Immature natural killer cell (primary cell): ENCODE measurements around the gene VSTM2L. TPM values are rescaled to one million over a fixed set of nuclear protein-coding genes. Genes with fewer than 3 reads are reported as not detected.

Experiments
- DNase-seq, 3 donors: peaks; one replicate each; pipeline ENCODE4 v3.0.0; 2022; ENCODE audit warnings: mixed read lengths in 1 of 3
- H3K27ac Mint-ChIP-seq, 6 donors: one replicate each; pipeline ENCODE4 v1.8.0; 2020; ENCODE audit warnings: mixed read lengths in 6 of 6, mild to moderate bottlenecking in 5 of 6, inconsistent platforms in 4 of 6, moderate library complexity in 3 of 6
- H3K27me3 Mint-ChIP-seq, 3 donors: one replicate each; pipeline ENCODE4 v1.8.0; 2020 to 2021; ENCODE audit warnings: low read depth in 3 of 3, mild to moderate bottlenecking in 3 of 3, mixed read lengths in 3 of 3, moderate library complexity in 3 of 3, inconsistent platforms in 1 of 3
- H3K36me3 Mint-ChIP-seq, 3 donors: one replicate each; pipeline ENCODE4 v1.8.0; 2020; ENCODE audit warnings: mixed read lengths in 3 of 3, inconsistent platforms in 2 of 3, mild to moderate bottlenecking in 2 of 3
- H3K4me1 Mint-ChIP-seq, 2 donors: one replicate each; pipeline ENCODE4 v1.8.0; 2020; ENCODE audit warnings: inconsistent platforms in 2 of 2, mild to moderate bottlenecking in 2 of 2, mixed read lengths in 2 of 2, moderate library complexity in 1 of 2
- H3K4me3 Mint-ChIP-seq, 5 donors: one replicate each; pipeline ENCODE4 v1.8.0; 2020; ENCODE audit warnings: mild to moderate bottlenecking in 5 of 5, mixed read lengths in 5 of 5, inconsistent platforms in 3 of 5, moderate library complexity in 3 of 5
- H3K9me3 Mint-ChIP-seq, 6 donors: one replicate each; pipeline ENCODE4 v1.8.0; 2020; ENCODE audit warnings: mild to moderate bottlenecking in 6 of 6, mixed read lengths in 6 of 6, inconsistent platforms in 4 of 6, moderate library complexity in 3 of 6
- polyA plus RNA-seq, 3 donors: library from polyadenylated mRNA; unstranded; fragments of 300-500 nt; fragmentation: Illumina TruSeq; gene quantifications; one replicate each; pipeline ENCODE4 v1.2.3, GENCODE V29; 2021

Gene VSTM2L
- polyA plus RNA-seq, 3 donors from 2014 or later = not detected

GRCh38 chr20:37971561-37972127, 68.7 kb downstream of the VSTM2L start:
- H3K36me3 Mint-ChIP-seq = peaks cover 8 to 31% (median 26%) of the 10 kb centered on the region in 3 donors
- peak overlapping the region in 1 of 6 donors; percentile 17 for H3K27ac Mint-ChIP-seq
- H3K27me3 Mint-ChIP-seq = peaks cover 0 to 5% (median 5%) of the 10 kb centered on the region in 3 donors
- DNase-seq = no peak
- no peak overlapping the region for H3K4me3 Mint-ChIP-seq
- peaks cover 3 to 21% (median 13%) of the 10 kb centered on the region in 6 donors for H3K9me3 Mint-ChIP-seq
- H3K4me1 Mint-ChIP-seq = peaks cover 0 to 2% of the 10 kb centered on the region in 2 donors

- peaks cover 0 to 5% (median 2%) of the 10 kb centered on the region in 3 donors for H3K27me3 Mint-ChIP-seq
These were observed 69.5 kb downstream of the VSTM2L start for GRCh38 chr20:37972256-37973058.

GRCh38 chr20:37973059-37973910, 70.4 kb downstream of the VSTM2L start:
- peaks cover 1 to 5% (median 3%) of the 10 kb centered on the region in 3 donors for H3K27me3 Mint-ChIP-seq
- H3K27ac Mint-ChIP-seq = no peak overlapping the region
- DNase-seq = no peak
- peaks cover 8 to 27% (median 20%) of the 10 kb centered on the region in 3 donors for H3K36me3 Mint-ChIP-seq
- peaks cover 0 to 7% (median 5%) of the 10 kb centered on the region in 6 donors for H3K9me3 Mint-ChIP-seq
- H3K4me1 Mint-ChIP-seq = peaks cover 6 to 7% of the 10 kb centered on the region in 2 donors
- H3K4me3 Mint-ChIP-seq = no peak overlapping the region

More at GRCh38 chr20:37972256-37973058, 69.5 kb downstream of the VSTM2L start:
- Mint-ChIP-seq H3K36me3 (peaks cover 8 to 31% (median 26%) of the 10 kb centered on the region in 3 donors), H3K4me1 (peaks cover under 1 to 5% of the 10 kb centered on the region in 2 donors), H3K9me3 (peaks cover 0 to 15% (median 11%) of the 10 kb centered on the region in 6 donors), H3K4me3 (no peak overlapping the region), H3K27ac (no peak overlapping the region)
- DNase-seq = no peak

- DNase-seq = no peak
- no peak overlapping the region for H3K4me3 Mint-ChIP-seq
- peaks cover 6 to 25% (median 22%) of the 10 kb centered on the region in 3 donors for H3K36me3 Mint-ChIP-seq
- peaks cover 6 to 7% of the 10 kb centered on the region in 2 donors for H3K4me1 Mint-ChIP-seq
- H3K9me3 Mint-ChIP-seq = no peaks in the 10 kb centered on the region
- H3K27me3 Mint-ChIP-seq = peaks cover 1 to 4% (median 3%) of the 10 kb centered on the region in 3 donors
- peak overlapping the region in 1 of 6 donors; percentile 36 for H3K27ac Mint-ChIP-seq
These were observed 74.0 kb downstream of the VSTM2L start for GRCh38 chr20:37976887-37977286.

- Mint-ChIP-seq H3K27me3 (peaks cover 1 to 3% (median 2%) of the 10 kb centered on the region in 3 donors), H3K4me1 (peaks cover 6 to 7% of the 10 kb centered on the region in 2 donors), H3K4me3 (no peak overlapping the region), H3K27ac (peak overlapping the region in 1 of 6 donors; percentile 12), H3K36me3 (peaks cover 7 to 27% (median 21%) of the 10 kb centered on the region in 3 donors), H3K9me3 (no peaks in the 10 kb centered on the region)
- DNase-seq = no peak
These were observed 74.4 kb downstream of the VSTM2L start for GRCh38 chr20:37977338-37977737.

- Mint-ChIP-seq H3K9me3 (no peaks in the 10 kb centered on the region), H3K27ac (peak overlapping the region in 2 of 6 donors; percentile 12 to 15), H3K4me1 (peaks cover 6 to 7% of the 10 kb centered on the region in 2 donors), H3K27me3 (peaks cover 1 to 5% (median 2%) of the 10 kb centered on the region in 3 donors), H3K36me3 (peaks cover 12 to 31% (median 26%) of the 10 kb centered on the region in 3 donors), H3K4me3 (no peak overlapping the region)
- DNase-seq = no peak
These were observed 74.9 kb downstream of the VSTM2L start for GRCh38 chr20:37977786-37978185.

GRCh38 chr20:37979021-37979985, 76.4 kb downstream of the VSTM2L start:
- Mint-ChIP-seq H3K27me3 (peaks cover 1 to 5% (median 2%) of the 10 kb centered on the region in 3 donors), H3K4me3 (no peak overlapping the region), H3K9me3 (no peaks in the 10 kb centered on the region), H3K4me1 (peaks cover 6 to 7% of the 10 kb centered on the region in 2 donors), H3K27ac (no peak overlapping the region), H3K36me3 (peaks cover 15 to 34% (median 27%) of the 10 kb centered on the region in 3 donors)
- no peak for DNase-seq

GRCh38 chr20:37980383-37980782, 77.5 kb downstream of the VSTM2L start:
- Mint-ChIP-seq H3K27ac (no peak overlapping the region), H3K27me3 (peaks cover 1 to 5% (median 2%) of the 10 kb centered on the region in 3 donors), H3K36me3 (peaks cover 22 to 34% (median 33%) of the 10 kb centered on the region in 3 donors), H3K9me3 (no peaks in the 10 kb centered on the region), H3K4me3 (no peak overlapping the region), H3K4me1 (peaks cover 6 to 7% of the 10 kb centered on the region in 2 donors)
- DNase-seq = no peak

- no peak for DNase-seq
- H3K27ac Mint-ChIP-seq = no peak overlapping the region
- H3K27me3 Mint-ChIP-seq = peaks cover 1 to 5% (median 2%) of the 10 kb centered on the region in 3 donors
- H3K4me1 Mint-ChIP-seq = peaks cover 6 to 7% of the 10 kb centered on the region in 2 donors
- no peaks in the 10 kb centered on the region for H3K9me3 Mint-ChIP-seq
- H3K36me3 Mint-ChIP-seq = peaks cover 22 to 33% (median 32%) of the 10 kb centered on the region in 3 donors
- H3K4me3 Mint-ChIP-seq = no peak overlapping the region
These were observed 77.9 kb downstream of the VSTM2L start for GRCh38 chr20:37980876-37981275.

GRCh38 chr20:37981568-37981967, 78.6 kb downstream of the VSTM2L start:
- Mint-ChIP-seq H3K36me3 (peaks cover 22 to 31% (median 28%) of the 10 kb centered on the region in 3 donors), H3K27me3 (peaks cover 1 to 5% (median 2%) of the 10 kb centered on the region in 3 donors), H3K27ac (no peak overlapping the region), H3K9me3 (no peaks in the 10 kb centered on the region), H3K4me3 (no peak overlapping the region), H3K4me1 (peaks cover 5 to 6% of the 10 kb centered on the region in 2 donors)
- no peak for DNase-seq

- Mint-ChIP-seq H3K4me3 (no peak overlapping the region), H3K27ac (peak overlapping the region in 1 of 6 donors; percentile 12), H3K9me3 (no peaks in the 10 kb centered on the region), H3K27me3 (peaks cover 0 to 3% (median 2%) of the 10 kb centered on the region in 3 donors), H3K36me3 (peaks cover 22 to 43% (median 33%) of the 10 kb centered on the region in 3 donors), H3K4me1 (no peaks in the 10 kb centered on the region)
- no peak for DNase-seq
These were observed 80.4 kb downstream of the VSTM2L start for GRCh38 chr20:37983286-37983685.

GRCh38 chr20:37984018-37984785, 81.3 kb downstream of the VSTM2L start:
- peak overlapping the region in 4 of 6 donors; percentile 2 to 73 (median 18) for H3K27ac Mint-ChIP-seq
- H3K4me3 Mint-ChIP-seq = no peak overlapping the region
- H3K9me3 Mint-ChIP-seq = no peaks in the 10 kb centered on the region

More at GRCh38 chr20:37984018-37984785, 81.3 kb downstream of the VSTM2L start:
- Mint-ChIP-seq H3K36me3 (peaks cover 29 to 43% (median 41%) of the 10 kb centered on the region in 3 donors), H3K27me3 (peaks cover 0 to 3% (median 0%) of the 10 kb centered on the region in 3 donors), H3K4me1 (peaks cover 4 to 6% of the 10 kb centered on the region in 2 donors)
- no peak for DNase-seq
